WERI-Rb-1 (cell line): Measurements from ENCODE around the gene UCK2.

Source experiments
- DNase-seq: peaks from one replicate; pipeline ENCODE4 v3.0.0-alpha.2; 2020
- H3K27ac ChIP-seq: fragments of 250-450 bp; sonication (Bioruptor Pico); 2 replicates; pipeline ENCODE4 v1.5.1; 2020; ENCODE audit warnings: mild to moderate bottlenecking, moderate library complexity
- H3K27me3 ChIP-seq: fragments of 250-450 bp; sonication (Bioruptor Pico); 2 replicates; pipeline ENCODE4 v1.5.1; 2021; ENCODE audit warnings: mild to moderate bottlenecking, low read depth, moderate library complexity; ENCODE audit not compliant: insufficient read depth, severe bottlenecking
- H3K36me3 ChIP-seq: fragments of 250-450 bp; sonication (Bioruptor Pico); 2 replicates; pipeline ENCODE4 v1.5.1; 2020; ENCODE audit warnings: mild to moderate bottlenecking, moderate library complexity
- H3K4me3 ChIP-seq: 2 replicates; pipeline ENCODE4 v1.5.1; 2011; ENCODE audit warnings: low read depth, mild to moderate bottlenecking, control low read depth, low read length
- H3K9me3 ChIP-seq: fragments of 250-450 bp; sonication (Bioruptor Pico); 2 replicates; pipeline ENCODE4 v1.5.1; 2021; ENCODE audit warnings: mild to moderate bottlenecking, moderate library complexity; ENCODE audit not compliant: severe bottlenecking
- CTCF ChIP-seq: IDR thresholded peaks from 2 replicates; pipeline ENCODE4 v1.5.1; 2011; ENCODE audit warnings: low read depth, mild to moderate bottlenecking, control low read depth, inconsistent platforms, low read length

UCK2 gene

GRCh38 chr1:165824269-165824643, 3.2 kb upstream of the UCK2 start:
- no peak overlapping the region for H3K27ac ChIP-seq
- TF ChIP-seq CTCF = no peak
- H3K36me3 ChIP-seq = peaks cover 3% of the 10 kb centered on the region
- DNase-seq = no peak
- H3K4me3 ChIP-seq = no peak overlapping the region
- no peaks in the 10 kb centered on the region for H3K27me3 ChIP-seq
- no peaks in the 10 kb centered on the region for H3K9me3 ChIP-seq

- Histone ChIP-seq H3K27me3 (no peaks in the 10 kb centered on the region), H3K9me3 (no peaks in the 10 kb centered on the region), H3K27ac (peak overlapping the region; percentile 97), H3K4me3 (peak overlapping the region; percentile 56), H3K36me3 (peaks cover 17% of the 10 kb centered on the region)
- TF ChIP-seq CTCF = no peak
- peak; percentile 13 for DNase-seq
Measured at GRCh38 chr1:165826565-165827267, 698 bp upstream of the UCK2 start.

- Histone ChIP-seq H3K27ac (peak overlapping the region; percentile 97), H3K4me3 (peak overlapping the region; percentile 56), H3K27me3 (no peaks in the 10 kb centered on the region), H3K36me3 (peaks cover 17% of the 10 kb centered on the region), H3K9me3 (no peaks in the 10 kb centered on the region)
- DNase-seq = peak; percentile 50
- TF ChIP-seq CTCF = no peak
Measured at GRCh38 chr1:165828103-165828668, 772 bp downstream of the UCK2 start.

GRCh38 chr1:165828669-165829329, 1.4 kb downstream of the UCK2 start:
- Histone ChIP-seq H3K36me3 (peaks cover 17% of the 10 kb centered on the region), H3K9me3 (no peaks in the 10 kb centered on the region), H3K4me3 (peak overlapping the region; percentile 56), H3K27ac (peak overlapping the region; percentile 97), H3K27me3 (no peaks in the 10 kb centered on the region)
- peak; percentile 72 for DNase-seq
- no peak for TF ChIP-seq CTCF

GRCh38 chr1:165829888-165830287, 2.5 kb downstream of the UCK2 start:
- Histone ChIP-seq H3K36me3 (peaks cover 17% of the 10 kb centered on the region), H3K4me3 (peak overlapping the region; percentile 56; the same call in 1 of the 2 replicates), H3K9me3 (no peaks in the 10 kb centered on the region), H3K27me3 (no peaks in the 10 kb centered on the region), H3K27ac (peak overlapping the region; percentile 97; the same call in 1 of the 2 replicates)
- TF ChIP-seq CTCF = no peak
- no peak for DNase-seq
